Activated naive CD4-positive, alpha-beta T cell treated with anti-CD3 and anti-CD28 coated beads for 36 hours (primary cell): ENCODE measurements around the gene PSTK. TPM values are rescaled to one million over a fixed set of nuclear protein-coding genes. Genes with fewer than 3 reads are reported as not detected.
A peak's percentile ranks its signal among the peaks of the same experiment; 100 is the strongest.

Experiments used
- CTCF ChIA-PET: fragments of 350-600 bp; sonication (Branson Sonifier 250); formaldehyde crosslinking; loops from one replicate; lab custom pipeline; 2021; ENCODE audit warnings: antibody characterized with exemption; lab: Charles Lee
- DNase-seq: peaks from one replicate; pipeline ENCODE4 v3.0.0-alpha.2; 2020
- H3K27ac Mint-ChIP-seq: one replicate; pipeline ENCODE4 v1.8.0; 2021; ENCODE audit warnings: mild to moderate bottlenecking, mixed read lengths
- H3K27me3 Mint-ChIP-seq: one replicate; pipeline ENCODE4 v1.8.0; 2021; ENCODE audit warnings: low read depth, mixed read lengths
- H3K36me3 Mint-ChIP-seq: one replicate; pipeline ENCODE4 v1.8.0; 2021; ENCODE audit warnings: low read depth, mixed read lengths
- H3K4me1 Mint-ChIP-seq: one replicate; pipeline ENCODE4 v1.8.0; 2021; ENCODE audit warnings: low read depth, mixed read lengths
- H3K4me3 Mint-ChIP-seq: one replicate; pipeline ENCODE4 v1.8.0; 2021; ENCODE audit warnings: mild to moderate bottlenecking, moderate library complexity, mixed read lengths
- H3K9me3 Mint-ChIP-seq: one replicate; pipeline ENCODE4 v1.8.0; 2021; ENCODE audit warnings: mixed read lengths
- intact Hi-C: fragments of 100-400 bp; cut with micrococcal nuclease; formaldehyde crosslinking; loops from one replicate; pipeline ENCODE4 v1.15.1; 2023
- total RNA-seq, 2 experiments: library from RNA; stranded (reverse); gene quantifications; one replicate each; pipeline ENCODE4 v1.2.3, GENCODE V29; 2021

Gene PSTK
- total RNA-seq, 2 experiments from 2014 or later, result 3.9 to 4.2 TPM

- no peak overlapping the region for H3K27ac Mint-ChIP-seq
- H3K27me3 Mint-ChIP-seq, result no peaks in the 10 kb centered on the region
- no peaks in the 10 kb centered on the region for H3K9me3 Mint-ChIP-seq
- H3K4me3 Mint-ChIP-seq, result no peak overlapping the region
- CTCF ChIA-PET, result no interaction called here
- DNase-seq, result no peak
- peaks cover 21% of the 10 kb centered on the region for H3K4me1 Mint-ChIP-seq
- peaks cover 31% of the 10 kb centered on the region for H3K36me3 Mint-ChIP-seq
- intact Hi-C loops, result no loop called here
These were observed 17.7 kb downstream of the PSTK start for GRCh38 chr10:122997864-122998263.

GRCh38 chr10:122998360-122998917, 18.2 kb downstream of the PSTK start:
- no peak overlapping the region for H3K4me3 Mint-ChIP-seq
- peaks cover 21% of the 10 kb centered on the region for H3K4me1 Mint-ChIP-seq
- peaks cover 30% of the 10 kb centered on the region for H3K36me3 Mint-ChIP-seq
- no peaks in the 10 kb centered on the region for H3K9me3 Mint-ChIP-seq
- H3K27me3 Mint-ChIP-seq, result no peaks in the 10 kb centered on the region
- H3K27ac Mint-ChIP-seq, result no peak overlapping the region
- CTCF ChIA-PET, result interaction anchor here (1.3 to 1.6 kb wide), 2 partner anchors 8 to 17 kb away, joined by 3 to 7 read pairs; no protein-coding TSS in a partner anchor
- DNase-seq, result no peak
- intact Hi-C loops, result no loop called here

GRCh38 chr10:122998934-122999333, 18.7 kb downstream of the PSTK start:
- Mint-ChIP-seq H3K4me3 (no peak overlapping the region), H3K27me3 (no peaks in the 10 kb centered on the region), H3K4me1 (peaks cover 25% of the 10 kb centered on the region), H3K9me3 (no peaks in the 10 kb centered on the region), H3K27ac (no peak overlapping the region), H3K36me3 (peaks cover 28% of the 10 kb centered on the region)
- intact Hi-C loops, result no loop called here
- CTCF ChIA-PET, result interaction anchor here (1.3 to 1.6 kb wide), 3 partner anchors 9 to 23 kb away, joined by 3 to 7 read pairs (median 4); no protein-coding TSS in a partner anchor
- no peak for DNase-seq

GRCh38 chr10:122999347-122999746, 19.1 kb downstream of the PSTK start:
- Mint-ChIP-seq H3K36me3 (peaks cover 24% of the 10 kb centered on the region), H3K9me3 (no peaks in the 10 kb centered on the region), H3K4me3 (no peak overlapping the region), H3K27ac (no peak overlapping the region), H3K27me3 (no peaks in the 10 kb centered on the region), H3K4me1 (peaks cover 25% of the 10 kb centered on the region)
- CTCF ChIA-PET, result interaction anchor here (1.3 to 1.6 kb wide), 3 partner anchors 9 to 23 kb away, joined by 3 to 7 read pairs (median 4); no protein-coding TSS in a partner anchor
- DNase-seq, result no peak
- intact Hi-C loops, result no loop called here

GRCh38 chr10:123000155-123000554, 20.0 kb downstream of the PSTK start:
- no peak for DNase-seq
- Mint-ChIP-seq H3K4me1 (peaks cover 29% of the 10 kb centered on the region), H3K9me3 (no peaks in the 10 kb centered on the region), H3K27ac (peak overlapping the region; percentile 37), H3K4me3 (no peak overlapping the region), H3K36me3 (peaks cover 20% of the 10 kb centered on the region), H3K27me3 (no peaks in the 10 kb centered on the region)
- intact Hi-C loops, result no loop called here
- CTCF ChIA-PET, result interaction anchor here (1.3 to 1.6 kb wide), 2 partner anchors 19 to 22 kb away, joined by 4 to 7 read pairs; no protein-coding TSS in a partner anchor

GRCh38 chr10:123001370-123001769, 21.2 kb downstream of the PSTK start:
- no peak for DNase-seq
- no peaks in the 10 kb centered on the region for H3K9me3 Mint-ChIP-seq
- no peaks in the 10 kb centered on the region for H3K27me3 Mint-ChIP-seq
- no peak overlapping the region for H3K4me3 Mint-ChIP-seq
- intact Hi-C loops, result no loop called here
- CTCF ChIA-PET, result interaction anchor here (0.6 kb wide), 1 partner anchor 183 kb away, joined by 3 read pairs; no protein-coding TSS in a partner anchor
- peak overlapping the region; percentile 56 for H3K27ac Mint-ChIP-seq
- H3K4me1 Mint-ChIP-seq, result peaks cover 39% of the 10 kb centered on the region
- H3K36me3 Mint-ChIP-seq, result peaks cover 17% of the 10 kb centered on the region

- intact Hi-C loops, result no loop called here
- Mint-ChIP-seq H3K27me3 (no peaks in the 10 kb centered on the region), H3K36me3 (peaks cover 11% of the 10 kb centered on the region), H3K27ac (no peak overlapping the region), H3K4me1 (peaks cover 48% of the 10 kb centered on the region), H3K9me3 (no peaks in the 10 kb centered on the region), H3K4me3 (no peak overlapping the region)
- CTCF ChIA-PET, result no interaction called here
- DNase-seq, result no peak
These were observed 24.1 kb downstream of the PSTK start for GRCh38 chr10:123004298-123004697.

GRCh38 chr10:123007558-123008354, 27.6 kb downstream of the PSTK start:
- H3K9me3 Mint-ChIP-seq, result no peaks in the 10 kb centered on the region
- DNase-seq, result peak; percentile 61
- peak overlapping the region; percentile 100 for H3K4me3 Mint-ChIP-seq
- intact Hi-C loops, result loop anchor here (1.0 to 5.0 kb wide), 9 partner anchors 27 to 1410 kb away; partner anchors contain the start of genes ATE1, BUB3, C10orf88 and FAM24B
- CTCF ChIA-PET, result interaction anchor here (1.0 to 1.5 kb wide), 3 partner anchors 14 to 27 kb away, joined by 4 to 9 read pairs (median 5); no protein-coding TSS in a partner anchor
- H3K36me3 Mint-ChIP-seq, result peaks cover 13% of the 10 kb centered on the region
- H3K27me3 Mint-ChIP-seq, result no peaks in the 10 kb centered on the region
- peaks cover 36% of the 10 kb centered on the region for H3K4me1 Mint-ChIP-seq
- peak overlapping the region; percentile 98 for H3K27ac Mint-ChIP-seq

GRCh38 chr10:123008355-123009104, 28.3 kb downstream of the PSTK start, which contains the start of the genes ACADSB and IKZF5:
Gene ACADSB (plus strand): TSS chr10:123009006. CDS start chr10:123009030, 24 bp downstream.
Gene IKZF5 (minus strand): TSS chr10:123008795. CDS start chr10:122998625, 10,170 bp downstream.
- Mint-ChIP-seq H3K27me3 (no peaks in the 10 kb centered on the region), H3K9me3 (no peaks in the 10 kb centered on the region), H3K4me1 (peaks cover 35% of the 10 kb centered on the region), H3K27ac (peak within 1 kb of the TSS; percentile 98), H3K4me3 (peak within 1 kb of the TSS; percentile 100), H3K36me3 (peaks cover 14% of the 10 kb centered on the region)
- CTCF ChIA-PET, result interaction anchor here (1.5 kb wide), 1 partner anchor 28 kb away, joined by 9 read pairs; no protein-coding TSS in a partner anchor
- intact Hi-C loops, result loop anchor here (1.0 to 5.0 kb wide), 9 partner anchors 28 to 1409 kb away; partner anchors contain the start of genes ATE1, BUB3, C10orf88 and FAM24B
- peak; percentile 98 for DNase-seq

- H3K27ac Mint-ChIP-seq, result peak overlapping the region; percentile 98
- peak overlapping the region; percentile 100 for H3K4me3 Mint-ChIP-seq
- peaks cover 31% of the 10 kb centered on the region for H3K4me1 Mint-ChIP-seq
- intact Hi-C loops, result loop anchor here (2.0 to 5.0 kb wide), 3 partner anchors 280 to 1408 kb away; partner anchors contain the start of genes ATE1 and OAT
- peaks cover 16% of the 10 kb centered on the region for H3K36me3 Mint-ChIP-seq
- CTCF ChIA-PET, result interaction anchor here (1.9 kb wide), 1 partner anchor 12 kb away, joined by 11 read pairs; no protein-coding TSS in a partner anchor
- H3K27me3 Mint-ChIP-seq, result no peaks in the 10 kb centered on the region
- H3K9me3 Mint-ChIP-seq, result no peaks in the 10 kb centered on the region
- peak; percentile 18 for DNase-seq
These were observed 29.1 kb downstream of the PSTK start for GRCh38 chr10:123009105-123009820.

GRCh38 chr10:123011987-123012386, 31.8 kb downstream of the PSTK start:
- Mint-ChIP-seq H3K36me3 (peaks cover 18% of the 10 kb centered on the region), H3K9me3 (no peaks in the 10 kb centered on the region), H3K4me1 (peaks cover 12% of the 10 kb centered on the region), H3K27me3 (no peaks in the 10 kb centered on the region), H3K4me3 (no peak overlapping the region), H3K27ac (no peak overlapping the region)
- CTCF ChIA-PET, result no interaction called here
- intact Hi-C loops, result no loop called here
- no peak for DNase-seq
